ENCODE results near the gene DDX10.

GRCh38 chr11:108838792-108839105, 173.9 kb downstream of the DDX10 start:
- TF ChIP-seq CTCF (IDR thresholded peaks at IDR 0.05) = no peak
- TF ChIP-seq POLR2A (IDR thresholded peaks at IDR 0.05) = no peak

All from adrenal gland (tissue), 5 donors.